ENCODE results near the gene EMX1.

The EMX1 gene

GRCh38 chr2:72979896-72980295, 62.6 kb downstream of the EMX1 start:
- H3K4me1 Mint-ChIP-seq, result no peaks in the 10 kb centered on the region
- ATAC-seq, result no peak
- no peaks in the 10 kb centered on the region for H3K36me3 Mint-ChIP-seq (ENCODE audit: low read depth)
- H3K27ac Mint-ChIP-seq, result no peak overlapping the region
- H3K4me3 Mint-ChIP-seq, result no peak overlapping the region
- DNase-seq, result no peak
- no peaks in the 10 kb centered on the region for H3K9me3 Mint-ChIP-seq
- H3K27me3 Mint-ChIP-seq, result no peaks in the 10 kb centered on the region

GRCh38 chr2:72980535-72981217, 63.4 kb downstream of the EMX1 start:
- Mint-ChIP-seq H3K9me3 (no peaks in the 10 kb centered on the region), H3K4me3 (no peak overlapping the region), H3K4me1 (no peaks in the 10 kb centered on the region), H3K36me3 (ENCODE audit: low read depth) (no peaks in the 10 kb centered on the region), H3K27ac (no peak overlapping the region), H3K27me3 (no peaks in the 10 kb centered on the region)
- DNase-seq (no peak), ATAC-seq (no peak)

- DNase-seq (no peak), ATAC-seq (no peak)
- Mint-ChIP-seq H3K9me3 (no peaks in the 10 kb centered on the region), H3K4me1 (no peaks in the 10 kb centered on the region), H3K27me3 (no peaks in the 10 kb centered on the region), H3K27ac (no peak overlapping the region), H3K4me3 (no peak overlapping the region), H3K36me3 (ENCODE audit: low read depth) (no peaks in the 10 kb centered on the region)
Observed at GRCh38 chr2:72981536-72981935, 64.2 kb downstream of the EMX1 start.

- DNase-seq, result no peak
- ATAC-seq, result peak; percentile 31
- no peak overlapping the region for H3K4me3 Mint-ChIP-seq
Observed at GRCh38 chr2:72982219-72982618, 64.9 kb downstream of the EMX1 start.

GRCh38 chr2:72982781-72983499, 65.6 kb downstream of the EMX1 start:
- Mint-ChIP-seq H3K27ac (no peak overlapping the region), H3K36me3 (ENCODE audit: low read depth) (no peaks in the 10 kb centered on the region), H3K4me1 (no peaks in the 10 kb centered on the region), H3K9me3 (no peaks in the 10 kb centered on the region), H3K4me3 (no peak overlapping the region), H3K27me3 (no peaks in the 10 kb centered on the region)
- DNase-seq (no peak), ATAC-seq (no peak)

More at GRCh38 chr2:72982219-72982618, 64.9 kb downstream of the EMX1 start:
- no peaks in the 10 kb centered on the region for H3K36me3 Mint-ChIP-seq (ENCODE audit: low read depth)
- H3K27me3 Mint-ChIP-seq, result no peaks in the 10 kb centered on the region
- H3K4me1 Mint-ChIP-seq, result no peaks in the 10 kb centered on the region
- no peaks in the 10 kb centered on the region for H3K9me3 Mint-ChIP-seq
- no peak overlapping the region for H3K27ac Mint-ChIP-seq

- H3K27ac Mint-ChIP-seq, result no peak overlapping the region
- DNase-seq (no peak), ATAC-seq (no peak)
- no peak overlapping the region for H3K4me3 Mint-ChIP-seq
- H3K4me1 Mint-ChIP-seq, result no peaks in the 10 kb centered on the region
- H3K9me3 Mint-ChIP-seq, result no peaks in the 10 kb centered on the region
- no peaks in the 10 kb centered on the region for H3K36me3 Mint-ChIP-seq (ENCODE audit: low read depth)
- H3K27me3 Mint-ChIP-seq, result no peaks in the 10 kb centered on the region
Observed at GRCh38 chr2:72983500-72984161, 66.3 kb downstream of the EMX1 start.

GRCh38 chr2:72984172-72984671, 66.9 kb downstream of the EMX1 start:
- H3K36me3 Mint-ChIP-seq (ENCODE audit: low read depth), result no peaks in the 10 kb centered on the region
- no peaks in the 10 kb centered on the region for H3K27me3 Mint-ChIP-seq
- DNase-seq, result no peak
- no peaks in the 10 kb centered on the region for H3K9me3 Mint-ChIP-seq
- no peaks in the 10 kb centered on the region for H3K4me1 Mint-ChIP-seq
- no peak for ATAC-seq
- H3K4me3 Mint-ChIP-seq, result no peak overlapping the region
- H3K27ac Mint-ChIP-seq, result no peak overlapping the region
